Upper lobe of left lung (tissue), 4 donors: Measurements from ENCODE around the gene SEL1L3.

ENCODE experiments used
- CTCF ChIP-seq, 6 experiments: fragments of 450-650 bp in 4 of 6; fragments of 200-600 bp in 2 of 6; sonication (generic) in 2 of 6; IDR thresholded peaks; one replicate each; pipeline ENCODE4 v1.5.1; 2016 to 2019; ENCODE audit warnings: antibody characterized with exemption in 6 of 6
- EP300 ChIP-seq, 4 donors: sonication (generic); formaldehyde crosslinking; IDR thresholded peaks; one replicate each; pipeline ENCODE4 v1.5.1; 2017; ENCODE audit warnings: antibody characterized with exemption in 4 of 4, control low read depth in 2 of 4

DNA sequence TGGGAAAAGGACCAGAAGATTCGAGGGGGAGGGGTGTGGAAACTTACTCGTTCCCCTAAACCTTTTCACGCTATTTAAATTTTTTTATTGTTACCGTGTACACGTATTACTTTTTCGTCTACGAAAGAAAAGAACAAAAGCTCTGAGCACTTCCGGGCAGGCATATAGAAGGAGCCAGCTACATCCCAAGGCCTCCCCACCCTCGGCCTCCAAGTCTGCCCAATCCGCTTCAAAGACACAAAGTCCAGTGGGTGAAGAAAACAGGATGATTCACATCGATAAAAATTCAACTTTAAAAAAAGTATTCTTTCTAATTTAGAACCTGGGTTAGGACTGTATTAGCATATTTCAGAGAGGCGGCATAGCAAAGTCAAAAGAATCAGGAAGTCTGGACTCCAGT lies 23.1 kb downstream of the SEL1L3 start:
- TF ChIP-seq EP300 (IDR thresholded peaks at IDR 0.05) (no peak), CTCF (IDR thresholded peaks at IDR 0.05) (no peak)
